Activated naive CD4-positive, alpha-beta T cell treated with anti-CD3 and anti-CD28 coated beads, Interleukin-2, amount 10 ng/mL, durations not matched to agents 5 hours and 36 hours (primary cell): ENCODE measurements around the gene NCOA1. TPM values are rescaled to one million over a fixed set of nuclear protein-coding genes. Genes with fewer than 3 reads are reported as not detected.

Experiments used
- total RNA-seq, 2 experiments: library from RNA; stranded (reverse); gene quantifications; one replicate each; pipeline ENCODE4 v1.2.3, GENCODE V29; 2021

NCOA1 gene
- total RNA-seq: 10 to 100 TPM; 15.2 to 16.0 TPM

DNA sequence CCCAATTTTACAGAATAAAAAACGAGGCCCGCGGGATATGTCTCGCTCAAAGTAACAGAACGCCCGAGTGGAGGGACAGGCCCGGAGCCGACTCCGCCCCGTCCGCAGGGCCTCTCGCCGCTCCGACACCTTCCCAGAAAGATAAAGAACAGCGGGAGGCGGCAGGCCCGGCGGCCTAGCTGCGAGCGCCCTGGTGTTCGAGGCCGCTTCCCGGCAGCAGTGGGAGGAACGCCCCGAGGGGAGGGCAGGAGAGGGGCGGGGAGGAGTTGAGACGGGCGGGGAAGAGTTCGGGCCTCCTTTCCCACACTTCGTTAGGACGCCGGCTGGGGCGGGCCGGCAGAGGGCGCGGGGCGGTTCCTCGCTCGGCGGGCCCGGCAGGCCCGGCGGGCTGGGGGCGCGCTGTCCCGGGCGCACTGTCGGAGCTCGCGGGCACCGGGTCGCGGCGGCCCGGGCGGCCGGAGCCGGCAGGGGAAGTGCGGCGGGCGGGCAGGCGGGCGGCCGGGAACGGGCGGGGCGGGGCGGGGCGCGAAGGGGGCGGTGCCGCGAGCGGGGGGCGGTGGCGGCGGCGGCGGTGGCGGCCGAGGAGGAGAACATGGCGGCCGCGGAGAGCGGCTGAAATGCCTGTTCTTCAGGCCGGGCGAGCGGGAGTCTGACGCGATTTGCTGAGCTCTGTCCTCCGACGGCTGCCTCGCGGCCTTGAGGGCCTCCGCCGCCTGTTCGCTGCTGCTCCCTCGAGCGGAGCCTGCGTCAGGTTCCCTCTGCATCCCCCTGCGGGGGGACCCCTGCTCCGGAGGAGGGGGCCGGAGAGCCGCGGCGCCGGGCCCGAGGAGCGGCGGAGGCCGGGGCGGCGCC is at the start of gene NCOA1:
Gene NCOA1, plus strand, starts transcription at position 565 of the 852 bp plus-strand sequence. CDS start 167,424 bp downstream, outside the sequence.

DNA sequence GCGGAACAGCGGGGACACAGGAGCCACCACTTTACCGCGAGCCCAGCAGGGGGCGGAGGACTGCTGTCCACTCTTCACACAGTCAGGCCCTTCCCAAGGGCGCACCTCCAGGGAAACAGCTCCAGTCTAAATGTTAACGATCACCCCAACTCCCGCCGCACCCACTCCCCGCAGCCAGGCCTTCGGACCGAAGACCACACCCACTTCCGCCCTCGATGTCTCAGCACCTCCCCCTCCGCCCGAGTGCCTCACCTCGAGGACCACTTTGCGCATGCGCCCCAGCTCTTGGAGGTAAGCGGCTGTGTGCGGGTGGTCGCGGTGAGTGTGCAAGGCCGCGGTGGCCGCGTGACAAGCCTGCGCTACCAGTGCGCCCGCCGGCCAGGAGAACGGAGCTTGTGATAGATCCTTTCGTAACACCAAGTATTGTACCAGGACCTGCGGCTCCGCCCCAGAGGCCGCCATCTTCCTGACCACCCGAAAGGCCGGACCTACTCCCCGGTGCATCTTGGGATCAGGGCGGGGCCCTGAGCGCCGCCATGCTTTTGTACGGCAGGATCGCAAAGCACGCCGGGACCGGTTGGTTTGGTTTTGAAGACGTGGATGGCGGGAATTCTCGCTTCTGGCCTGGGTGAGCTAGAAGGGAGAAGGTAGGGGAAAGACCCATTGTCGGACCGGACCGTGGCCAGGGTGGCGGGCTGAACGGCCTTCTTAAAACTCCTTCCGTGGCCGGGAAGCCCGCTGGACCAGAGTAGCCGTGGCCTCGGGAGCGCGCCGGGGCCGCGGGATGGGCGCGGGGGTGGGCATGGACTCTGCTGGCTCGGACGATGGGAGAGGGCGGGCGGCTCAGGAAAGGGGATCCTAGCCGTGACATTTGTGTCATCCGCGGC is 302.1 kb downstream of the NCOA1 start, which contains the start of the genes CENPO and PTRHD1:
Gene CENPO, plus strand, starts transcription at position 552 of the 887 bp plus-strand sequence. CDS start 495 bp downstream, outside the sequence.
Gene PTRHD1, minus strand, starts transcription at position 518 of the 887 bp plus-strand sequence. Its CDS starts 14 bp downstream, at position 504.

Other genes with a start within 250 kb of the NCOA1 start
- gene ITSN2, start 130.7 kb upstream of the NCOA1 start, total RNA-seq: 10 to 100 TPM; 75.9 to 77.2 TPM